ENCODE results near the gene POLR3F.
"Not testable (repeated sequence)": the region's sequence is repeated elsewhere in the genome, so short reads cannot be mapped to it uniquely, and the experiment has no call there.

The POLR3F gene

GRCh38 chr20:18524646-18525045, 57.5 kb downstream of the POLR3F start:
- no peaks in the 10 kb centered on the region for H3K4me1 ChIP-seq (ENCODE audit: control insufficient read depth, insufficient read depth, low read length, poor library complexity, severe bottlenecking)
- no peak overlapping the region for H3K27ac ChIP-seq (ENCODE audit: insufficient read depth, low read length, poor library complexity, severe bottlenecking)
- H3K36me3 ChIP-seq (ENCODE audit: control insufficient read depth, insufficient read depth, low read length) = peaks cover 48% of the 10 kb centered on the region
- no peaks in the 10 kb centered on the region for H3K27me3 ChIP-seq (replicated peaks; ENCODE audit: control insufficient read depth, insufficient read depth, low read length, poor library complexity, severe bottlenecking)
- no peaks in the 10 kb centered on the region for H3K9me3 ChIP-seq (ENCODE audit: control insufficient read depth, low read length)
- no peak for DNase-seq
- no peak overlapping the region for H3K4me3 ChIP-seq (ENCODE audit: insufficient read depth, low read depth, low read length, poor library complexity, severe bottlenecking)

GRCh38 chr20:18526761-18527160, 59.6 kb downstream of the POLR3F start:
- H3K9me3 ChIP-seq (ENCODE audit: control insufficient read depth, low read length); H3K4me1 ChIP-seq (ENCODE audit: control insufficient read depth, insufficient read depth, low read length, poor library complexity, severe bottlenecking); H3K27ac ChIP-seq (ENCODE audit: insufficient read depth, low read length, poor library complexity, severe bottlenecking); DNase-seq; H3K4me3 ChIP-seq (ENCODE audit: insufficient read depth, low read depth, low read length, poor library complexity, severe bottlenecking); H3K27me3 ChIP-seq (replicated peaks; ENCODE audit: control insufficient read depth, insufficient read depth, low read length, poor library complexity, severe bottlenecking): not testable (repeated sequence)
- peaks cover 63% of the 10 kb centered on the region for H3K36me3 ChIP-seq (ENCODE audit: control insufficient read depth, insufficient read depth, low read length)

GRCh38 chr20:18527339-18527738, 60.1 kb downstream of the POLR3F start:
- no peak overlapping the region for H3K27ac ChIP-seq (ENCODE audit: insufficient read depth, low read length, poor library complexity, severe bottlenecking)
- no peak for DNase-seq
- peaks cover 68% of the 10 kb centered on the region for H3K36me3 ChIP-seq (ENCODE audit: control insufficient read depth, insufficient read depth, low read length)
- no peaks in the 10 kb centered on the region for H3K4me1 ChIP-seq (ENCODE audit: control insufficient read depth, insufficient read depth, low read length, poor library complexity, severe bottlenecking)
- H3K9me3 ChIP-seq (ENCODE audit: control insufficient read depth, low read length) = no peaks in the 10 kb centered on the region
- no peak overlapping the region for H3K4me3 ChIP-seq (ENCODE audit: insufficient read depth, low read depth, low read length, poor library complexity, severe bottlenecking)
- no peaks in the 10 kb centered on the region for H3K27me3 ChIP-seq (replicated peaks; ENCODE audit: control insufficient read depth, insufficient read depth, low read length, poor library complexity, severe bottlenecking)

GRCh38 chr20:18527836-18528235, 60.6 kb downstream of the POLR3F start:
- H3K36me3 ChIP-seq (ENCODE audit: control insufficient read depth, insufficient read depth, low read length) = peaks cover 73% of the 10 kb centered on the region

GRCh38 chr20:18529041-18529440, 61.9 kb downstream of the POLR3F start:
- Histone ChIP-seq H3K4me3 (ENCODE audit: insufficient read depth, low read depth, low read length, poor library complexity, severe bottlenecking) (no peak overlapping the region), H3K4me1 (ENCODE audit: control insufficient read depth, insufficient read depth, low read length, poor library complexity, severe bottlenecking) (no peaks in the 10 kb centered on the region), H3K27me3 (replicated peaks; ENCODE audit: control insufficient read depth, insufficient read depth, low read length, poor library complexity, severe bottlenecking) (no peaks in the 10 kb centered on the region), H3K36me3 (ENCODE audit: control insufficient read depth, insufficient read depth, low read length) (peaks cover 83% of the 10 kb centered on the region), H3K9me3 (ENCODE audit: control insufficient read depth, low read length) (no peaks in the 10 kb centered on the region), H3K27ac (ENCODE audit: insufficient read depth, low read length, poor library complexity, severe bottlenecking) (no peak overlapping the region)
- no peak for DNase-seq

More at GRCh38 chr20:18527836-18528235, 60.6 kb downstream of the POLR3F start:
- no peaks in the 10 kb centered on the region for H3K9me3 ChIP-seq (ENCODE audit: control insufficient read depth, low read length)
- no peak for DNase-seq
- H3K27me3 ChIP-seq (replicated peaks; ENCODE audit: control insufficient read depth, insufficient read depth, low read length, poor library complexity, severe bottlenecking) = no peaks in the 10 kb centered on the region
- no peaks in the 10 kb centered on the region for H3K4me1 ChIP-seq (ENCODE audit: control insufficient read depth, insufficient read depth, low read length, poor library complexity, severe bottlenecking)
- no peak overlapping the region for H3K27ac ChIP-seq (ENCODE audit: insufficient read depth, low read length, poor library complexity, severe bottlenecking)
- H3K4me3 ChIP-seq (ENCODE audit: insufficient read depth, low read depth, low read length, poor library complexity, severe bottlenecking) = no peak overlapping the region

- H3K27me3 ChIP-seq (replicated peaks; ENCODE audit: control insufficient read depth, insufficient read depth, low read length, poor library complexity, severe bottlenecking) = no peaks in the 10 kb centered on the region
- H3K27ac ChIP-seq (ENCODE audit: insufficient read depth, low read length, poor library complexity, severe bottlenecking) = no peak overlapping the region
- no peak overlapping the region for H3K4me3 ChIP-seq (ENCODE audit: insufficient read depth, low read depth, low read length, poor library complexity, severe bottlenecking)
- no peaks in the 10 kb centered on the region for H3K9me3 ChIP-seq (ENCODE audit: control insufficient read depth, low read length)
- H3K36me3 ChIP-seq (ENCODE audit: control insufficient read depth, insufficient read depth, low read length) = peaks cover 76% of the 10 kb centered on the region
- DNase-seq = no peak
- H3K4me1 ChIP-seq (ENCODE audit: control insufficient read depth, insufficient read depth, low read length, poor library complexity, severe bottlenecking) = no peaks in the 10 kb centered on the region
These were observed 65.4 kb downstream of the POLR3F start for GRCh38 chr20:18532626-18533025.

- H3K27me3 ChIP-seq (replicated peaks; ENCODE audit: control insufficient read depth, insufficient read depth, low read length, poor library complexity, severe bottlenecking) = no peaks in the 10 kb centered on the region
- H3K9me3 ChIP-seq (ENCODE audit: control insufficient read depth, low read length) = no peaks in the 10 kb centered on the region
- no peak overlapping the region for H3K4me3 ChIP-seq (ENCODE audit: insufficient read depth, low read depth, low read length, poor library complexity, severe bottlenecking)
- H3K4me1 ChIP-seq (ENCODE audit: control insufficient read depth, insufficient read depth, low read length, poor library complexity, severe bottlenecking) = no peaks in the 10 kb centered on the region
- no peak overlapping the region for H3K27ac ChIP-seq (ENCODE audit: insufficient read depth, low read length, poor library complexity, severe bottlenecking)
- H3K36me3 ChIP-seq (ENCODE audit: control insufficient read depth, insufficient read depth, low read length) = peaks cover 72% of the 10 kb centered on the region
- no peak for DNase-seq
These were observed 66.3 kb downstream of the POLR3F start for GRCh38 chr20:18533491-18533890.

- peaks cover 67% of the 10 kb centered on the region for H3K36me3 ChIP-seq (ENCODE audit: control insufficient read depth, insufficient read depth, low read length)
- H3K4me3 ChIP-seq (ENCODE audit: insufficient read depth, low read depth, low read length, poor library complexity, severe bottlenecking) = no peak overlapping the region
- no peak overlapping the region for H3K27ac ChIP-seq (ENCODE audit: insufficient read depth, low read length, poor library complexity, severe bottlenecking)
- H3K4me1 ChIP-seq (ENCODE audit: control insufficient read depth, insufficient read depth, low read length, poor library complexity, severe bottlenecking) = no peaks in the 10 kb centered on the region
- H3K9me3 ChIP-seq (ENCODE audit: control insufficient read depth, low read length) = no peaks in the 10 kb centered on the region
- no peak for DNase-seq
- no peaks in the 10 kb centered on the region for H3K27me3 ChIP-seq (replicated peaks; ENCODE audit: control insufficient read depth, insufficient read depth, low read length, poor library complexity, severe bottlenecking)
These were observed 66.9 kb downstream of the POLR3F start for GRCh38 chr20:18533978-18534644.

All from effector memory CD4-positive, alpha-beta T cell (primary cell).